Measurements from ENCODE around the gene KATNBL1. TPM values are rescaled to one million over a fixed set of nuclear protein-coding genes. Genes with fewer than 3 reads are reported as not detected.
A peak's percentile ranks its signal among the peaks of the same experiment; 100 is the strongest.

The KATNBL1 gene
- total and polyA plus RNA-seq, 9 of the 15 experiments (the other 6 are each of a cell fraction or from before 2014, with no cell fraction given), result 6.6 to 46.0 (median 24.0) TPM

DNA sequence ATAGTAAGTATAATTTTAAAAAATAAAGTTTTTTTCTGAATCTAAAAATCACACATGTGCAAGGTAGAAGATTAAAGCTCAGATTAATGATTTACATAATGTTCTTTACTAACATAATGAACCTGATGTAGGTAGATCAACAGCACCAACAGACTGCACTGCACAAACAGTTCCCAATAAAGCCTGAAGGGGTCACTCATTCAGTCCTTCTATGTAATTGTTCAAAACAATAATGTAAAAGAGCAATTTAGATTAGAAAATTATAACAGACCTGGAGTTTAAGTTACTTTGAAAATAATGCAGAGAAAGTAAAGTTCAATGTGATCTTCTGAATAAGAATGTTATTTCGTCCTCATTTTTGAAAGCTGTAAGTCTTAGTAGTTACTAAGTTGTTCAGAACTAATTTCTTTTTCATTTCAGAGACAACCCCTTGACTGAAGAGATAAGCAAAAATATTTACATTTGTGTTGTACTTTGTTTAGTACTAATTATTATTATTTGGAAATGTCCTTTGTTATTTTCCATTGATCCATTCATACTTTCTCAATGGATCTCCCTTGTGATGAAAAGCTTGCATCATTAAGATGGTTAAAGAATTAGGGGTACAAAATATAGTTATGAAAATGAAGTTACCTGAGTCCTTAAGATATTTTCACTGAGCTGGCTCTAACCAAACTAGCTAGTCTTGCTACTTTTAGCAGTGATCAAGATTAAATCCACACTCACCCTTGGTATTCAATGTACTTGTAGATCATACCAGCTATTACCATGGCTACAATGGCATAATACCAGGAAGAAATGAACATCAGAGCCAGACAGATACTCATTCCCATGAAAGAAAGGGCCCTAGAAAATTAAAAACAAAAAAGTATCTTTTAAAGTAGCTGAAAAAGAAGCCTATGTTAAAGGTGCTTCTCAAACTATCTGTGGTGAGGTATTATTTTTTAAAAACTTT lies 31.8 kb upstream of the KATNBL1 start (continued):
- TF ChIP-seq ZNF398 (CRISPR knock-in tag; IDR thresholded peaks at IDR 0.05) (no peak), REST (IDR thresholded peaks at IDR 0.05; ENCODE audit: borderline replicate concordance) (peak; percentile 41; the same call in 1 of the 2 replicates), REST (CRISPR knock-in tag; IDR thresholded peaks at IDR 0.05; ENCODE audit: low read depth) (no peak), PTRF (tag; IDR thresholded peaks at IDR 0.05) (no peak), POLR2G (IDR thresholded peaks at IDR 0.05; ENCODE audit: low read depth, low read length) (no peak), CTCF (IDR thresholded peaks at IDR 0.05 in 2 of 3, conservative IDR thresholded peaks at IDR 0.05 in 1 of 3; ENCODE audit: insufficient read depth in 2 of 3, low read depth in 1 of 3, low read length in 3 of 3) (peak; percentile 46 to 76 (median 64); a peak in 5 of 6 replicates), RBM15 (IDR thresholded peaks at IDR 0.05; ENCODE audit: insufficient read depth, low read length) (no peak), YY1 (IDR thresholded peaks at IDR 0.05; ENCODE audit: borderline replicate concordance in 1 of 3, control insufficient read depth in 1 of 3, extremely low read depth in 1 of 3, insufficient read depth in 3 of 3, insufficient read length in 1 of 3, insufficient replicate concordance in 2 of 3, low read depth in 1 of 3, low read length in 2 of 3) (no peak)
- TF ChIP-seq, protein P1, sequence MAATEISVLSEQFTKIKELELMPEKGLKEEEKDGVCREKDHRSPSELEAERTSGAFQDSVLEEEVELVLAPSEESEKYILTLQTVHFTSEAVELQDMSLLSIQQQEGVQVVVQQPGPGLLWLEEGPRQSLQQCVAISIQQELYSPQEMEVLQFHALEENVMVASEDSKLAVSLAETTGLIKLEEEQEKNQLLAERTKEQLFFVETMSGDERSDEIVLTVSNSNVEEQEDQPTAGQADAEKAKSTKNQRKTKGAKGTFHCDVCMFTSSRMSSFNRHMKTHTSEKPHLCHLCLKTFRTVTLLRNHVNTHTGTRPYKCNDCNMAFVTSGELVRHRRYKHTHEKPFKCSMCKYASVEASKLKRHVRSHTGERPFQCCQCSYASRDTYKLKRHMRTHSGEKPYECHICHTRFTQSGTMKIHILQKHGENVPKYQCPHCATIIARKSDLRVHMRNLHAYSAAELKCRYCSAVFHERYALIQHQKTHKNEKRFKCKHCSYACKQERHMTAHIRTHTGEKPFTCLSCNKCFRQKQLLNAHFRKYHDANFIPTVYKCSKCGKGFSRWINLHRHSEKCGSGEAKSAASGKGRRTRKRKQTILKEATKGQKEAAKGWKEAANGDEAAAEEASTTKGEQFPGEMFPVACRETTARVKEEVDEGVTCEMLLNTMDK (IDR thresholded peaks at IDR 0.05; ENCODE audit: borderline replicate concordance, insufficient read depth, low read depth, low read length, poor library complexity, severe bottlenecking), result peak; percentile 13

Measured in K562 (cell line).